ENCODE results near the gene FHAD1.

The FHAD1 gene

GRCh38 chr1:15362096-15362736, 115.2 kb downstream of the FHAD1 start:
- TF ChIP-seq, protein P1, sequence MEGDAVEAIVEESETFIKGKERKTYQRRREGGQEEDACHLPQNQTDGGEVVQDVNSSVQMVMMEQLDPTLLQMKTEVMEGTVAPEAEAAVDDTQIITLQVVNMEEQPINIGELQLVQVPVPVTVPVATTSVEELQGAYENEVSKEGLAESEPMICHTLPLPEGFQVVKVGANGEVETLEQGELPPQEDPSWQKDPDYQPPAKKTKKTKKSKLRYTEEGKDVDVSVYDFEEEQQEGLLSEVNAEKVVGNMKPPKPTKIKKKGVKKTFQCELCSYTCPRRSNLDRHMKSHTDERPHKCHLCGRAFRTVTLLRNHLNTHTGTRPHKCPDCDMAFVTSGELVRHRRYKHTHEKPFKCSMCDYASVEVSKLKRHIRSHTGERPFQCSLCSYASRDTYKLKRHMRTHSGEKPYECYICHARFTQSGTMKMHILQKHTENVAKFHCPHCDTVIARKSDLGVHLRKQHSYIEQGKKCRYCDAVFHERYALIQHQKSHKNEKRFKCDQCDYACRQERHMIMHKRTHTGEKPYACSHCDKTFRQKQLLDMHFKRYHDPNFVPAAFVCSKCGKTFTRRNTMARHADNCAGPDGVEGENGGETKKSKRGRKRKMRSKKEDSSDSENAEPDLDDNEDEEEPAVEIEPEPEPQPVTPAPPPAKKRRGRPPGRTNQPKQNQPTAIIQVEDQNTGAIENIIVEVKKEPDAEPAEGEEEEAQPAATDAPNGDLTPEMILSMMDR (IDR thresholded peaks at IDR 0.05; ENCODE audit: low read length), result no peak
- TF ChIP-seq EZH2 (IDR thresholded peaks at IDR 0.05; ENCODE audit: borderline replicate concordance, low read length), result no peak
- Histone ChIP-seq H2AFZ (ENCODE audit: low read length) (no peak overlapping the region), H3K79me2 (ENCODE audit: insufficient read depth, low read length) (no peaks in the 10 kb centered on the region), H3F3A (ENCODE audit: insufficient read depth, low read length) (no peaks in the 10 kb centered on the region), H3K4me3 (ENCODE audit: low read depth, low read length, poor library complexity, severe bottlenecking) (no peak overlapping the region), H3K27ac (ENCODE audit: low read depth, low read length, poor library complexity, severe bottlenecking) (no peak overlapping the region), H3K9ac (ENCODE audit: low read length) (no peak overlapping the region), H3K4me2 (ENCODE audit: low read length) (no peak overlapping the region), H3K4me1 (ENCODE audit: insufficient read depth, low read length, severe bottlenecking) (no peaks in the 10 kb centered on the region), H3K27me3 (ENCODE audit: insufficient read depth, low read length) (no peaks in the 10 kb centered on the region), H3K36me3 (ENCODE audit: insufficient read depth, low read length) (no peaks in the 10 kb centered on the region), H3K9me2 (ENCODE audit: low read depth, low read length) (no peaks in the 10 kb centered on the region), H3K9me3 (ENCODE audit: low read length) (no peaks in the 10 kb centered on the region), H4K20me1 (ENCODE audit: insufficient read depth, low read length) (no peaks in the 10 kb centered on the region)

DNA sequence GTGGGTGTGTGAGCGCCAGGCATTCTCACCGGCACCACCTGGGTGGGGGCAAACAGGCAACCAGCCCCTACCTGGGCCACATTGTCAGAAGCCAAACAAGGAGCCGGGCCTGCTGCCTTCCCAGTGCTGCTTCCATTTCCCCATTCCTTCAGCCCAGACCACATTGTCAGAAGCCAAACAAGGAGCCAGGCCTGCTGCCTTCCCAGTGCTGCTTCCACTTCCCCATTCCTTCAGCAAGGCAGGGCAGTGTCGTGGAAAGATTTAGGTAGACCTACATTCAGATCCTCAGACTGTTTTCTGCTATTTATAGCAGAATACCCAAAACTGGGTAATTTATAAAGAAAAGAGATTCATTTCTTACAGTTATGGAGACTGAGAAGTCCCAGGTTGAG, 115.7 kb downstream of the FHAD1 start:
- no peak overlapping the region for H3K4me2 ChIP-seq (ENCODE audit: low read length)
- H4K20me1 ChIP-seq (ENCODE audit: insufficient read depth, low read length), result no peaks in the 10 kb centered on the region
- no peaks in the 10 kb centered on the region for H3K9me2 ChIP-seq (ENCODE audit: low read depth, low read length)
- no peaks in the 10 kb centered on the region for H3K27me3 ChIP-seq (ENCODE audit: insufficient read depth, low read length)
- TF ChIP-seq EZH2 (IDR thresholded peaks at IDR 0.05; ENCODE audit: borderline replicate concordance, low read length), result no peak
- TF ChIP-seq, protein P1 (IDR thresholded peaks at IDR 0.05; ENCODE audit: low read length), result no peak
- no peak overlapping the region for H3K9ac ChIP-seq (ENCODE audit: low read length)
- H3K4me1 ChIP-seq (ENCODE audit: insufficient read depth, low read length, severe bottlenecking), result no peaks in the 10 kb centered on the region
- no peak overlapping the region for H3K27ac ChIP-seq (ENCODE audit: low read depth, low read length, poor library complexity, severe bottlenecking)
- H3K79me2 ChIP-seq (ENCODE audit: insufficient read depth, low read length), result no peaks in the 10 kb centered on the region
- no peak overlapping the region for H3K4me3 ChIP-seq (ENCODE audit: low read depth, low read length, poor library complexity, severe bottlenecking)
- H3K36me3 ChIP-seq (ENCODE audit: insufficient read depth, low read length), result no peaks in the 10 kb centered on the region
- no peaks in the 10 kb centered on the region for H3F3A ChIP-seq (ENCODE audit: insufficient read depth, low read length)
- no peak overlapping the region for H2AFZ ChIP-seq (ENCODE audit: low read length)
- H3K9me3 ChIP-seq (ENCODE audit: low read length), result no peaks in the 10 kb centered on the region

DNA sequence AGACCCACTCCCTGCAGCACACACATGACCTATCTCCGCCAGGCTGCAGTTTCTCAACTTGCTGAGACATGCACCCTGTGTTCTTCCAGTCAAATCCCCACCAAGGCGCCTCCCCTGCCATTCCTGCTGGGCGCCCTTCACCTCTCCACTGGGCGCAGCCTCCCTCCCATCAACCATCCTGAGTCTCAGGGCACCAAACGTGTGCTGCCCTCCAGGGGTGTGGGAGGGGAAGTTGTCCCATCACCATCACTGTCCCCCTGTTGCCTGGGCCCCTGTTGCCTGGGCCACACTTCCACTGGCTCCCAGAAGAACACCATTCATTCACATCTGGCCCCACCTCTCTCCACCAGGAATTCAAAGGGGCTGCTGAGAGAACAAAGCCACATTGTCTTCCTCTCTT, 117.7 kb downstream of the FHAD1 start:
- Histone ChIP-seq H3K4me2 (ENCODE audit: low read length) (no peak overlapping the region), H3K9me3 (ENCODE audit: low read length) (no peaks in the 10 kb centered on the region), H3K9me2 (ENCODE audit: low read depth, low read length) (no peaks in the 10 kb centered on the region), H3K27me3 (ENCODE audit: insufficient read depth, low read length) (no peaks in the 10 kb centered on the region), H2AFZ (ENCODE audit: low read length) (no peak overlapping the region), H3K36me3 (ENCODE audit: insufficient read depth, low read length) (no peaks in the 10 kb centered on the region), H3K4me3 (ENCODE audit: low read depth, low read length, poor library complexity, severe bottlenecking) (no peak overlapping the region), H4K20me1 (ENCODE audit: insufficient read depth, low read length) (no peaks in the 10 kb centered on the region), H3K9ac (ENCODE audit: low read length) (no peak overlapping the region), H3F3A (ENCODE audit: insufficient read depth, low read length) (no peaks in the 10 kb centered on the region), H3K27ac (ENCODE audit: low read depth, low read length, poor library complexity, severe bottlenecking) (no peak overlapping the region), H3K79me2 (ENCODE audit: insufficient read depth, low read length) (no peaks in the 10 kb centered on the region), H3K4me1 (ENCODE audit: insufficient read depth, low read length, severe bottlenecking) (no peaks in the 10 kb centered on the region)
- TF ChIP-seq, protein P1 (IDR thresholded peaks at IDR 0.05; ENCODE audit: low read length), result no peak
- no peak for TF ChIP-seq EZH2 (IDR thresholded peaks at IDR 0.05; ENCODE audit: borderline replicate concordance, low read length)

Measured in OCI-LY1 (cell line).